Measurements from ENCODE around the gene MET. TPM values are rescaled to one million over a fixed set of nuclear protein-coding genes. Genes with fewer than 3 reads are reported as not detected.
A peak's percentile ranks its signal among the peaks of the same experiment; 100 is the strongest.

Gene MET
- total RNA-seq, 1 donor from 2014 or later = 59.4 TPM

DNA sequence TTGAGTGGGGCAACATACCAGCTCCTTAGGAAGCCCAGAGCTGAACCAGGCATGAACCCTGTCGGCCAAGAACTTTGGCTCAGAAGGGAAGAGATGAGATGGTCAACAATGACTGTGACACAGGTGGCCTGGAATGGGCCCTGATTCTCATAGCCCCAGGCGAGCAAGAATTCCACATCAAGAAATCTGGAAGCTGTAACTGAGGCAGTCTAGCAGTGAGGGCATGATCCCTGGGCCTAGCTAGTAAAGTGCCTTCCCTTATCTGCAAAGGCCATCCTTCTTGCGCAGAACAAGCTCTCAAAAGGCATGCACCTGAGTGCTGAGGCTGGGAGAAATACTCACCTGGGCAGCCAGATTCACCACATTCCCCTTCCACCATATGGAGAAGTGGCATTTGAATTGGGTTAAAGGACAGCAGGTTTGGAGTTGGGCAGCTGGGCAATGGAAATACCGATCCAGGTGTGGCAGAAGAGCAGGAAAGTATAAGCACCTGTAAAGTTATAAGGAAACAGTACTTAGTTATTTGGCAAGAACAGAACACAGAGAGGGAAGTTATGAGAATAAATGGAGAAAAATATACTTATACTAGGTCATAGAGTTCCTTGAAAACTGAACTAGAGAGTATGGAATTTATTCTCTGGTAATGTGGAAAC, 111.8 kb downstream of the MET start:
- DNase-seq (ENCODE audit: low spot score) = no peak

DNA sequence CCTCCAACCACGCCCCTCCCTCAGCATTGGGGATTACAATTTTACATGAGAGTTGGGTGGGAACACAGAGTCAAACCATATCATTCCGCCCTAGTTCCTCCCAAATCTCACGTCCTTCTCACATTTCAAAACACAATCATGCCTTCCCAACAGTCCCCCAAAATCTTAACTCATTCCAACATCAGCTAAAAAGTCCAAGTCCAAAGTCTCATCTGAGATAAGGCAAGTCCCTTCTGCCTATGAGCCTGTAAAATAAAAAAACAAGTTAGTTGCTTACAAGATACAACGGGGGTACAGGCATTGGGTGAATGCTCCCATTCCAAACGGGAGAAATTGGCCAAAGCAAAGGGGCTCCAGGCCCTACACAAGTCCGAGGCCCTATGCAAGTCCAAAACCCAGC, 112.7 kb downstream of the MET start:
- DNase-seq (ENCODE audit: low spot score) = no peak

- DNase-seq (ENCODE audit: low spot score) = no peak
Observed at GRCh38 chr7:116785843-116786242, 113.8 kb downstream of the MET start.

- DNase-seq (ENCODE audit: low spot score) = no peak
Observed at GRCh38 chr7:116786791-116787443, 114.9 kb downstream of the MET start.

- no peak for DNase-seq (ENCODE audit: low spot score)
Observed at GRCh38 chr7:116787881-116788280, 115.9 kb downstream of the MET start.

DNA sequence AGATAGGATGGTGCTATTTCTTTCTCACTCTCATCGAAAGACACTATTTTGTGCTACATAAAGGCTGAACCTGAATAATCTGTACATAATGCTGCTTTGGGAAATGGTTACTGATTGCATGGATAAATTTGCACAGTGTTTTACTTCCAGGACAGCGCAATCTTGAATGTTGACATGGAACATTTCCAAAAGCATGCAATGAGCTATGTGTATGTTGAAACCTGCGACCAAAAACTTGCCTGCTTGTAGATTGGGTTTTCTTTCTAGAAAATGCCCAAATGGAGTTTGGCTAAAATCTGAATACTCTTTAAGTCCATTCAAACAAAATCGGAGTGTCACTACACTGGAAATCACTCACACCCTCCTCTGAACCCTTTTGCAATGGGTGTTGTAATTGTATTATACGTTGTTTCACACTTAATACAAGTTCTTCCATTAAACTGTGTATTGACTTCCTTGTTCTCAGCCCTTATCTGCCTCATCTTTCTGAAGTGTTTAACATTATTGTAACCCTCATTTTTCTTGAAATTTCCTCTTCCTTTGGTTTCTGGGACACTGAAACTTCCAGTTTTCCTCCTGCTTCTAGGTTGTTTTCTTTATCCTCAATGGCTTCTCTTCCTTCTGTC, 116.7 kb downstream of the MET start:
- DNase-seq (ENCODE audit: low spot score) = no peak

DNA sequence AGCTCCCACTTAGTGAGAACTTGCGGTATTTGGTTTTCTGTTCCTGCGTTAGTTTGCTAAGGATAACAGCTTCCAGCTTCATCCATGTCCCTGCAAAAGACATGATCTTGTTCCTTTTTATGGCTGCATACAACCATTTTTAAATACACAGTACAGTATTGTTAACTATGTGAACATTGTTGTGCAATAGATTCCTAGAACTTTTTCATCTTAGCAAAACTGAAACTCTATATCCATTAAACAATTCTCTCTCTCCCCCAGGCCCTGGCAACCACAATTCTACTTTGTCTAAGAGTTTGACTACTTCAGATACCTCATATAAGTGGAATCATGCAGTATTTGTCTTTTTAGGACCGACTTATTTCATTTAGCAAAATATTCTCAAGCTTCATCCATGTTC, 118.0 kb downstream of the MET start:
- DNase-seq (ENCODE audit: low spot score) = no peak

GRCh38 chr7:116792813-116793212, 120.8 kb downstream of the MET start:
- no peak for DNase-seq (ENCODE audit: low spot score)

- DNase-seq (ENCODE audit: low spot score) = no peak
Observed at GRCh38 chr7:116793795-116794340, 121.9 kb downstream of the MET start.

- no peak for DNase-seq (ENCODE audit: low spot score)
Observed at GRCh38 chr7:116796471-116796870, 124.5 kb downstream of the MET start.

- peak; percentile 61 for DNase-seq (ENCODE audit: low spot score)
Observed at GRCh38 chr7:116797612-116798011, 125.6 kb downstream of the MET start.

DNA sequence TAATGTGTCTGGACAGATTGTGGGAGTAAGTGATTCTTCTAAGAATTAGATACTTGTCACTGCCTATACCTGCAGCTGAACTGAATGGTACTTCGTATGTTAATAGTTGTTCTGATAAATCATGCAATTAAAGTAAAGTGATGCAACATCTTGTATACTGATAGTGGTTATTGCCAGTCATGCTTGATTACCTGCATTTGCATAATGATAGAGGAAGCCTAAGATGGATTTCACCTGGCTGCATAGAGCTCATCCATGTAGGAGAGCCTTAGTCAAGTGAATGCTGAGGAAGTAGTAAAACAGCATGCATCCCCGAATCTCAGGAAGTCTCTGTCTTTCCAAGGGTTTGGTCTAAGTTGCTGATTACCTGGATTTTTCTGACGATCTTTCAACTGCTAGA, 126.2 kb downstream of the MET start:
- DNase-seq (ENCODE audit: low spot score) = no peak

- no peak for DNase-seq (ENCODE audit: low spot score)
Observed at GRCh38 chr7:116799916-116800315, 127.9 kb downstream of the MET start.

DNA sequence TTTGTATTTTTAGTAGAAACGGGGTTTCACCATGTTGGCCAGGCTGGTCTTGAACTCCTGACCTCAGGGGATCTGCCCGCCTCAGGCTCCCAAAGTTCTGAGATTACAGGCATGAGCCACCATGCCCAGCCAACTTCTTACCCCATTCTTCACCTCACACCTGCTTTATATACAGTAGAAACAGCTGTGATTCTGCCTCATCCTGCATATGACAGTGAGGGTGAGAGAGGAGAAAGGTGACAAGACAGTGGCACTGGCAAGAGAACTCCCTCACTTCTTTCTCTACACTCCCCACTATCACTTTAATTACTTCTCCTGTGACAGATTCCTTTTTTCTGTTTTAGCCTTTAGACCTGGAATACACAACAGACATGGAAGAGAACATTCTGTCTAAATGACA, 128.6 kb downstream of the MET start:
- no peak for DNase-seq (ENCODE audit: low spot score)

DNA sequence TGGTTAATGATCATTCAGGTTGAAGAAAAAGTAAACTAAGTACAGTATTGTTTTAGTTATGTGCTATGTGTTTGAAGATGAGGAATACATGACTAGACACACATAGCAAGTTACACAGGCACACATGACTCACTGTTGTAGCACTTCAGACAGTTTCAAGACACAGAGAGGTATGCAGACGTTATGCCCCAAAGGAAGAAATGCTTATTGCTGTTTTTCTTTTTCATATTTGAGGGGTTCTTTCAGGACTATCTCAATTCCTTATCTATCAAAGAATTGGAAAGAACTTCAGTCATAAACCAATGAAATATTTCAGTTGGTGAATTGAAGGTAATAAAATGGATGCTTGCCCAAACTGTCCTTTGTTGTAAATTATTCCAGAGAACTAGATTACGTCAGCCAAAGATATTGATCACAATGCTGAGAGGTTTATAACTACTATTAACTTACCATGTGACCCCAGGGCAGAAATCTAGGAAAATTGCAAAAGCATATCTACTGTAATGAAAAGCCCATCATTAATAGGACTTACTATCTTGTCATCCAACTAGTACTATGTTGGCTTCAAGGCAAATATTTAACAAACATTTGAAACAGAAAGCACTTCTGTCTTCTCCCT, 129.2 kb downstream of the MET start:
- DNase-seq (ENCODE audit: low spot score) = no peak

DNA sequence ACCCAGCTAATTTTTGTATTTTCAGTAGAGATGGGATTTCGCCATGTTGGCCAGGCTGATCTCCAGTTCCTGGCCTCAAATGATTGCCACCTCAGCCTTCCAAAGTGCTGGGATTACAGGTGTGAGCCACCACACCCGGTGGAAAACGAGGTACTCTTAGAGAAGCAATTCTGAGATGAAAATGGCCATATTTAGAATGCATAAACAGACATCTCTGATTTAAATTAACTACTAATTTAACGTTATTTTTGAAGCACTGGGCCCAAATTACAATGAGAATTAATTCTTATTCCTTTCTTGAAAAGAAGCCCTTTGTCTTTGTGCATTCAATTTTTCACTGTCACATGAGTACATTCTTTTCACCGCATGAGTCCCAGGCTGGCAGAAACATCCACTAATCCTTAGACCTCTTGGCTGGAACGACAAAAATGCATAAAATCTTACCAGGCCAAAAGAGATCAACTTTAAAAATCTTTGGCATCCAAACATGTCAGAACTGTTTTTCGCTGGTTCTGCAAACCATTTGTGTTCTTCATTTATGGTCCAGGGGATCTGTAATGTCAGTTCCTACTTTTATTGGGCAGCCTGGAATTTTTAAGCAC, 130.2 kb downstream of the MET start:
- DNase-seq (ENCODE audit: low spot score) = no peak

DNA sequence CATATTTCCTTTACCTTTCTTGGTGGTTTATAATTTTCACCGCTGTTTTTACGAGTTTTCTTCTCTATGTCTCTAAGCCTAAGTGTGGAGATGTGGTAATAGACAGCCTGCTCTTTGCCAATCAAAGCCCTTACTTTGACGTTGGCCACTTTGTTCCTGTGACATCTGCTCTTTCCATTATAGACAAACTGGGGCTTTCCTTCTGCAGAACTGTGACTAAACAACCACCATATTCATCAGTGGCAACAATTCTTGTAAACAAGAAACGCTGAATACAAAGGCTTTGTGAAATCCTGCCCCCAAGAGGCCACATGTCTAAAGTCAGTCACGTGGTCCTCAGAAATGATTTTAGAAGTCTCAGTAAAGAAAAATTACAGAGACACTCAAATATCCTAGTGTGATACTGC, 130.8 kb downstream of the MET start:
- no peak for DNase-seq (ENCODE audit: low spot score)

GRCh38 chr7:116804471-116804870, 132.5 kb downstream of the MET start:
- no peak for DNase-seq (ENCODE audit: low spot score)

GRCh38 chr7:116805100-116805544, 133.1 kb downstream of the MET start:
- no peak for DNase-seq (ENCODE audit: low spot score)

DNA sequence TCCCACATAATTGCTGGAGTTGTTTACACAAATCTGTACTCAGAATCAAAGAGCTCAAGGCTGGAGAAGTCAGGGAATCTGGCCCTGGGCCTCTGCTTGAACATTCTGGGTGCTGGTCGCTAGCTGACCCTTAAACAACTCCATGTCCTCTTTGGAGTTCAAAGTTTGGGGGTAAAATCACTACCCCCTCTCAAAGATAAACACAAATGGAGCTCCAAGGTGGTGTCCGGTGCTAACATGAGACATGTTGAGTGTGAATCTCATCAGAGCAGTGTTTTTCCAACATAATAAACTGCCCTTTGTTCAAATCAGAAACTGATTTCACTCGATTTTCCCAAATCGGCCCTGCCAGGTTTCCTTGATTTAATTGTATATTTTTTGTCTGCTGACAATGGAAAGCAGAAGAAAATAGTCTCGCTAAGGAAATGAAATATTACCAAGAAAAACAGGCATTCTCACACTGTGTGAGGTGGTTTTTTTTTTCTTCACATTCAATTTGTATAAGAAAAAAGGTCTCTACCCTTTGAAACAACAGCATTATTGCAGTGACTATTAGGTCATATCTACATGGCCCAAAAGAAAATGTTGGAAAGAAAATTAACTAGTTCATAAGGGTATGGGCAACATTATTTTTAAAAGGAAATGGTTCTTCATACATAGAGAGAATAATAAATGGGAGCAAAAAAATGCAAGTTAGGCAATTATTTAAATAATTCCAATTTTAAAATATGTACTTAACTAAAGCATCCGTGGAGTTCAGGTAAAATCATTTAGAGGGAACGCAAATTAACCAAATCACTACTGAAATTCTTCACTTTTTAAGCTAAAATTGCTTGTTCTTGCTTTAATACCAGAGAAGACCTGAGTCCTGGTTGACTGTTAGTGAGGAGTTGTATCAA, 134.3 kb downstream of the MET start:
- no peak for DNase-seq (ENCODE audit: low spot score)

- DNase-seq (ENCODE audit: low spot score) = no peak
Observed at GRCh38 chr7:116807011-116807560, 135.1 kb downstream of the MET start.
